Hematopoietic multipotent progenitor cell (in vitro differentiated cells): ENCODE data around the gene HTR6. TPM values are rescaled to one million over a fixed set of nuclear protein-coding genes. Genes with fewer than 3 reads are reported as not detected.

Experiments used
- DNase-seq, 3 donors: peaks; one replicate each; pipeline ENCODE4 v3.0.0-alpha.2; 2011 to 2015; ENCODE audit warnings: low read depth in 2 of 3, low spot score in 2 of 3
- total RNA-seq: library from RNA; depleted of rRNA; stranded (reverse); fragments of >200 nt; gene quantifications from one replicate; pipeline ENCODE4 v1.2.3, GENCODE V29; 2012

HTR6 gene
- total RNA-seq, 1 donor, result under 0.01 TPM

DNA sequence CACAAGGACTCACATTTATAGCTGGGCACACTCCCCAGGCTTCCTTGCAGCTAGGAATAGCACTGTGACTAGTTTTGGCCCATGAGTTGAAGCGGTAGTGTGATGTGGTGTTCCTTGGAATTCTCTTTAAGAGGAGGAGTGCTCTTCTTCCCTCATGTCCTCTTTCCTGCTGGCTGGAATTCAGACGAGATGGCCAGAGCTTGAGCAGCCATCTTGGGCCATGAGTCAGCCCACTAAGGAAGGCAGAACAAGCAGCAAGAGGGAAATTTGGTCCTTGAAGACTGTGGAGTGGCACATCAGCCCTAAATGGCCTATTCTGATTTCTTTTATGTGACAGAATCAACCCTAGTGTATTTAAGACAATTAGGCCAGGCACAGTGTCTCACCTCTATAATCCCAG lies 20.0 kb downstream of the HTR6 start:
- no peak for DNase-seq

DNA sequence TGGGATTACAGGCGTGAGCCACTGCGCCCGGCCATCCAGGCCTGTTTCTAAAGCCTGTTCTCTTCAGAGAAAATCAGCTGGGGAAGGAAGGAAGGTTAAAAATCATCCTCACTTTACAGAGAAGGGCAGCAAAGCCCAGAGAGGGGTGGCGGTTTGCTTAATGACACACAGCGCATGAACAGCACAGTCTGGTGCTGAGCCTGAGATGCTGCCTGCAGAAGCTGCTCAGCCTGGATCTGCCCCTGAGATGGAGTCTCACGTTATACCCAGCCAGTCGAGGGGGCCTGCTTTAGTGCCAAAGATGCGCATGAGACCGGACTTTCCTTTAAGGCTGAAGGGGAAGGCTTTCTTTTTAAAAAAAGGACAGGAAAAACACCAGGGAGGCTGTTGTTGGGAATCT lies 21.3 kb downstream of the HTR6 start:
- DNase-seq, result no peak

- DNase-seq, result no peak
These were observed 22.7 kb downstream of the HTR6 start for GRCh38 chr1:19687414-19687813.

GRCh38 chr1:19688041-19688842 lies 23.6 kb downstream of the HTR6 start:
- no peak for DNase-seq

DNA sequence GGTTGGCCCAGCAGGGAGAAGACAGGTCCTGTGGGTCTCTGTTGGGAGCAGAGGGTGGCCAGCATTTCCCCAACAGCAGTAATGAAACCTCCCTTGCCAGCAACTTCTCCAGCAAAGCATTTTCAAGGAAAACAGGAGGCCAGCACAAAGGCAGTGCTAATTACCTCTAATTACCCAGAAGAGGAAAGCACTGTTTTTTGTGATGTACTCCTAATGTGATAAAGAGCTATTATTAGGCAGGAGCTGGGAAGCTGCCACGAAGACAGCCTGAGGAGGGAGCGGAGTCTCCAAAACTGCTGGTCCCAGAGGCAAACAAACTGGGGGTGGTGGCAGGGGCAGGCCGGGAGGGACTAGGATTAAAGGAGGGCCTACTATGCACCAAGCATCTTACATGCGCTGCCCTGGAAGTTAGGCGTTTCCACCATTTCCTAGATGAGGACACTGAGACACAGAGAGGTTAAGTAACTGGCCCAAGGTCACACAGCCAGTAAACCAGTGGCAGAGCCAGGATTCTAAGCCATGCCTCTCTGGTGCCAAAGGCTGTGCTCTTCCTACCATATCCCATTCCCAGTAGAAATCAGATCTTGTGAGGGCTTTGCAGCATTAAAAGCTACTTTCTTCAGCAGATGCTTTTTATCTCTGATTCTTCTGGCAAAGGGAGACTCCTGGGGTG lies 24.5 kb downstream of the HTR6 start:
- no peak for DNase-seq

GRCh38 chr1:19689856-19690255 lies 25.2 kb downstream of the HTR6 start:
- DNase-seq, result peak in 1 of 3 donors; percentile 38

DNA sequence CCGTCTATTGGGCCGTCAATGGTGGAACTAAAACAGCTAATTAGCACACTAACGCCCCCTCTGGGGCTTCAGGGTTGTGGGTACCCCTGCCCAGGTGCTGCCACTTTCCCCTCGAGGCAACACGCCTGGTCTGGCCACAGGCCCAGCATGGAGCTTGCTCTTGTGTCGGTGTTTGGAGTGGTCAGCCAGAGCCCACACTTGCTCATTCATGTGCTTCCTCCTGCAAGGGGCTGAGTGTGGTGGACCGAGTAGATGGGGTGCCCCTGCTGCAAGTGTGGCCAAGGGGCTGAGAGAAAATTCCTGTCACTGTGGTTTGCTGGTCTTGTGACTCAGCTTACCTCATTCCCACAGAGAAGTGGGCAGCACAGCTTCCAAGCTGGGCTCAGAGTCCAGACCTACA lies 25.7 kb downstream of the HTR6 start:
- no peak for DNase-seq

GRCh38 chr1:19694298-19694697 lies 29.6 kb downstream of the HTR6 start:
- DNase-seq, result no peak

DNA sequence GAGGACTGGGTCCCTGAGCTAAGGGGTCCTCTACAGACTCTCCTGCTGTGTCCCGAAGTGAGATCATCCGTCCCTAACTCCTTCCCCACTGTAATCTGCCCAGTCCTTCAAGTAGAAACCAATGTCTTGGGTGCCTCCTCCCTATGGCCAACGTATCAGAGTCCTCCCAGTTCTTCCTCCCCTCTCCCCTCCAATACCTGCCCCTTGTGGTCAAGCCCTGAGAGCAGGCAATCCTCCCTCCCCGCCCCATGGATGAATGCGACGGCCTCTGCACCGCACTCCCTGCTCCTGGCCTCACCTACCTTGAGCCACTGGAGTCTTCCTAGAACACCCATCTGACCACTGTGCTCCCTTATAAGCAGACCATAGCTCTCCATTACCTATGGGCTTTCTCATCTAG lies 31.1 kb downstream of the HTR6 start:
- no peak for DNase-seq

- no peak for DNase-seq
These were observed 32.1 kb downstream of the HTR6 start for GRCh38 chr1:19696820-19697219.

DNA sequence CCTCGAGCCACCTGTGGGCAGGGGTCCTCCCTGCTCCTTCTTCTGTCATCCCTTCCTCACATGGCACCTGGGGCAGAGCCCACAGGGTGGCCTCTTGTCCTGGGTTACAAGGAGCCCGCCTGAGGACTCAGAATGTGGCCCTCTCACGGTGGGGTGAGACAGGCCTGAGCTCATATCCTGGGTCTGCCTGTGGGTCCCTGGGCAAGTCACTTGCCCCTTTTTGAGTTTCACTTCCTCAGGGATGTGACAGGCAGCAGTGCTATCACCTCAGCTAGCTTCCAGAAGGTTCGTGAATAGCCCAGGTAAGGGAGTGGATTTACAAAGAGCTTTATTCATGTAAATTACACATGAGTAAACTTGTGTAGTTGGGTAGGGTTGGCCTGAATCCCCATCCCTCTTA lies 33.5 kb downstream of the HTR6 start:
- no peak for DNase-seq

- no peak for DNase-seq
These were observed 35.6 kb downstream of the HTR6 start for GRCh38 chr1:19700079-19700777.

DNA sequence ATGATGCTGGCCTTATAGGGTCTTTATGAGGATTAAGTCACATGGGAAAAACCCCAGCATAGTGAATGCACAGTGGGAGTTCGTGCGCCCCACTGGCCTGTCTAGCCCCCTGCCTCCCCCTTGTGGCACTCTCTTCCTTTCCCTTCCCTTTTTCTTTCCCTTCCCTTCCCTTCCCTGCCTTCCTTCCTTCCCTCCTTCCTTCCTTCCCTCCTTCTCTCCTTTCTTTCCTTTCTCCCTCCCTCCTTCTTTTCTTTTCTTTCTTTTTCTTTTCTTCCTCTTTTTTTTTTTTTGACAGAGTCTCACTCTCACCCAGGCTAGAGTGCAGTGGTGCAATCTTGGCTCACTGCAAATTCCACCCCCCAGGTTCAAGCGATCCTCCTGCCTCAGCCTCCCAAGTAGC lies 38.6 kb downstream of the HTR6 start:
- no peak for DNase-seq

GRCh38 chr1:19704247-19705113 lies 39.8 kb downstream of the HTR6 start:
- peak; percentile 28 to 40 (median 39) for DNase-seq

- no peak for DNase-seq
These were observed 40.8 kb downstream of the HTR6 start for GRCh38 chr1:19705464-19705863.

GRCh38 chr1:19706136-19706535 lies 41.5 kb downstream of the HTR6 start:
- no peak for DNase-seq

DNA sequence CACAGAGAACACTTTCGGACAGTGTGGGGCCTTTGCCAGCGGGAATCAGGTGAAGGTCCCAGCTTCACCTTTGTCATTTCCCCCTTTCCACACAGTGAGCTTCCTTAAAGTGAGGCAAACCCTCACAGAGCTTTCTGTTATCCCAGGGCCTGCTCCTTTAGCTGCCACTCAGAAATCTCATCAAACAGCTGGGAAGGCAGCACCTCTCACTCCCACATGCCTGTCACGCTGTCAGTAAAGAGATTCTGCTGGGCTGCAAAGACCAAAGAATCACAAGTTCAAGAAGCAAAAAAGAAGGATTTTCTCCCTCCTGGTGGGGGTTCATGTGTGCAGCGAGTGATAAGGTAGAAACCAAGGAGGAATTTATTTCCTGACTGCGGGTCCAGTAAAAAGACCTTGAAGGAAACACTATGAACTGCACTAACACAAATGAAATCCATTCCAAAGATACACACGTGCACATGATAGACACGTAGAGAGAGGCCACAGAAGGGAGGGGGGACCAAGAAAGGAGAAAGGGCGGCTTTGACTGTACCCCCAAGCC lies 44.0 kb downstream of the HTR6 start:
- DNase-seq, result no peak

DNA sequence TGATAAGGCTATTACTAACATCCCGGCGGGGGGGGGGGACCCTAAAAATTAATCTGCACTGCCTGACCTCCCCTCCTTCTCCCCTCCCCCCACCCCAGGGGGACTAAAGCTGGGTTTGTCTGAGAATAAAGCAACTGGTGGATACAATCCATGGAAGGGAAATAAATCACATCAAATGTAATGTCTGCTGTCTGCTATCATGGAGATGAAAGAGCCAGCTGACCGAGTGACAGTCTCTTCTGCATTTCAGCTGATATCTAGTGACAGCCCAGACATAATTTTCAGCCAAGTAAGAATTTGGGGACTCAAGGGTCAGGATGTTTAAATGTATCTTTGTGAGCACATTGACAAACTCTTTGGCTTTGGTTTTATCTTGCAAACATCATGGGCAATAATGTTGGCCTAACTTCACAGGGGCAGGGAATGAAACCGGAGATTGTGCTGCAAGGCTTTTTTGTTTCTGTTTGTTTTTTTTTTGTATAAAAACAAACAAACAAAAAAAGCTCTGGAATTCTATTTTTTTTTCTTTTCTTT lies 44.7 kb downstream of the HTR6 start:
- no peak for DNase-seq

DNA sequence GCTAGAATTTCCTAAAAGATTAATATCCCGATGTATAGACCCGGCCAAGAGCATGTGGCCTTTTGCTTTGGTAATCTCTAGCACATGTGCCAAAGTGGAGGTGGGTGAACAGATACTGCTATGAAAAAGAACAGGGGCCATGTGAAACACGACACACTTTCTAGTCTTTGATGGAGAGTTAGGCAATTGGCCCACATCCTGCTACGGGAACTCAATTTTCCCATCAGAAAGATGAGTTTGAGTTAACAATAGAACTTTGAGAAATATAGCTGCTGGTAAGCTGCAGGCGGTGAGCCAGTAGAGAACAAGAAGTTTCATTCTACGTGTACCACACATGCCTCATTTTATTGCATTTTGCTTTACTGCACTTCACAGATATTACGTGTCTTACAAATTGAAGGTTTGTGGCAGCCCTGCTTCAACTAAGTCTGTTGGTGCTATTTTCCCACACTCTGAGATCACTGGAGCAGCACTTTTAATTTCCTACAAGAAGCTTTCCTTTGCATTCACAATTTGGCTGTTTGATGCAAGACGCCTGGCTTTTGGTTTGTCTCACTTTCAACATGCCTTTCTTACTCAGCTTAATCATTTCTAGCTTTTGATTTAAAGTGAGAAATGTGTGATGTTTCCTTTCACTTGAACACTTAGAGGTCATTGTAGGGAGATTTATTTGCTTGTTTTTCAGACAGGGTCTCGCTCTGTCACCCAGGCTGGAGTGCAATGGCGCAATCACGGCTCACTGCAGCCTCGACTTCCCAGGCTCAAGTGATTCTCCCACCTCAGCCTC lies 46.3 kb downstream of the HTR6 start:
- DNase-seq, result no peak
